GM21619 (cell line): ENCODE data around the gene CARTPT.

Source experiments
- ATAC-seq: cut with Tn5 transposase; IDR thresholded peaks from one replicate; pipeline ENCODE4 v1.9.1; 2021; ENCODE audit not compliant: unreplicated experiment

CARTPT gene

DNA sequence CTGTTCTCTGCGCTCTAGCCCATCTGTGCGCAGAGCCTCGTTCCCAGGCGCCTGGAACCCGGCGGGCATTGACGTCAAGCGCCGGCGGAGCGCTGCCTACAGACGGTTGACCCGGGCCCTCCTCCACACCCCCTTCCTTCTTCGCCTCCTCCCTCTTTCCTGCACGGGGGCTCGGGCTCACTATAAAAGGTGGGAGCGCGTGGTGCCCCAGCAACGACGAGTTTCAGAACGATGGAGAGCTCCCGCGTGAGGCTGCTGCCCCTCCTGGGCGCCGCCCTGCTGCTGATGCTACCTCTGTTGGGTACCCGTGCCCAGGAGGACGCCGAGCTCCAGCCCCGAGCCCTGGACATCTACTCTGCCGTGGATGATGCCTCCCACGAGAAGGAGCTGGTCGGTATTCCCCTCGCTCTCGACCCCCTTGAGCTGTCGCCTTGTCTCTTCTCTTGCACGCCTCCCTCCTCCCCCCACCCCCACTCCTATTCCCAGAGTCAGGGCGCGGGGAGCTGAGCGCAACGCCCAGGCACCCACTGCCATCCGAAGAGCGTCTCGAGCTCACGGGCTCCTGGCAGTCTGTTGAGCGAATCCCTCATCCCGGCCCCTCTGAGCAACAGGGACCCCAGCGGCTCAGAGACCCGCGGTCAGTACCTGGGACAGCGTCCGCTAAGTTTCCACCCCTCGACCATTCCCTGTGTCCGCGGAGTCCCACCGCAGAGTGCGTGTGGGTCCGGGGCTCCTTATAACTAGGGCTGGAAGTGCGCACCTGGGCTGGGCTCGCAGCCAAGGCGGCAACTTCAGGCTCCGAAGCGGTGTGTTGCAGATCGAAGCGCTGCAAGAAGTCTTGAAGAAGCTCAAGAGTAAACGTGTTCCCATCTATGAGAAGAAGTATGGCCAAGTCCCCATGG, at the start of gene CARTPT:
Gene CARTPT, plus strand, starts transcription at position 213 of the 902 bp plus-strand sequence. Its CDS starts 19 bp downstream, at position 232.
- ATAC-seq = no peak

DNA sequence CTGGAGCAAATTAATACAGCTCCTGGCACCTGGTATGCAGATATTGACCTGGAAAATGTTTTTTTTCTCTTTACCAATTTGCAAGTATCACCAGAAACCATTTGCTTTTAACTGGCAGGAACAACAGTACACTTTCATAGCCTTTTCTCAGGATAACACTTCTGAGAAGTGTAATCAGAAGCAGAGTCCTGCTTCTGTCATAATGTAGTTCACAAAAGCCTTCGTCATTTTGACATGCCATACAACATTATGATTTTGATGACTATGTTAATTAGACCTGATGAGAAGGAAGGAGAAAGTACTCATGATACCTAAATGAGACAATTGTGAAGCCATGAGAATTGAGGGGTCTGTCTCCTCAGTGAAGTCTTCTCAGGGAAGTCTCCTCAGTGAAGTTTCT, 41.1 kb upstream of the CARTPT start:
- no peak for ATAC-seq

DNA sequence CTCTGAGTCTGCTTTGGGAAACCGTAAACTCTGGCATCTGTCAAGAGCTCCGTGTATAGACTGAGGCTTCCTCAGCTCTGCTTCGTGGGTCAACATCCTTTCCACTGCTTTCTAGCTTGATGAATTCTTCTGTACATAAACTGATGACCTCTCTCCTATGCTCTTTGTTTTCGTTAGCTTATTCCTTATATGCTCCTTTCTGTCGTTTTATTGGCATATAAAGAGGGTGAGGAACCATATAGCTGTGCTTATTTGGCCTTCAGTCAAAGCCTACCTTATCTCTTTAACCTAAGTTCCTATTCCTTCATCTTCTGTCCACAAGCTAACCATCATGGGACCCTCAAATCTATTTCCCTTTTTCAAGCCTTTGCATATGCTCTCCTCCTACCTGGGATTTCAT, 39.4 kb upstream of the CARTPT start:
- ATAC-seq = no peak

DNA sequence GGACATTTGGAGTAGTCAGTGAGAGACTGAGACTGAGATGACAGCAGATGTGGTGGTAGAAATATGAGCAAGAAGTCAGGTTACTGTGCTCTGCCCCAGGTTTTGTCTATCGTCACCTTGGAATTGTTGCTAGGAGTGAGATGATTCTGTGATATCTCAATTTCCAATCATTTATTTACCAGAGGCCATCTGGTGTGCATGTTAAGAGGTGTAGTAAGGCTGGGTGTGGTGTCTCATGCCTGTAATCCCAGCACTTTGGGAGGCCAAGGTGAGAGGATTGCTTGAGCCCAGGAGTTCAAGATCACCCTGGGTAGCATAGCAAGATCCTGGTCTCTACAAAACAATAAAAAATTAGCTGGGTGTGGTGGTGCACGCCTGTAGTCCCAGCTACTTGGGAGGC, 38.6 kb upstream of the CARTPT start:
- ATAC-seq = no peak

DNA sequence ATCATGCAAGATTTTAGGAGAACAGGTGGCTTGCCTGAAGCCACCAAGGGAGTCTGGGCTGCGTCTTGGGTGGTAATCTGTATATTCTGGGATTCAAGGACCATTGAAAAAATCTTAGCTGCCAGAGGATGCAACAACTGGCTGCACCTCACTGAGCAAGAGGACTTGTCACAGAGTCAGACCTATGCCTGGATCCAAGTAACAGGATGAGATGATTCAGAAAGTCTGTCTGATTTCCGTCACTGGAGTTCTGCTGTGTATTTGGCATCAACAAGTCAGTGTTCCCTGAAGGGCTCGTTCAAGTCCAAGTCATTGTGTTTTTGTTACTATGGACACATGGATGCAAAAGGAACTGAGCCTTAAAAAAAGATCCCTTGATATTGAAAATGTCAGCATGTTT, 37.8 kb upstream of the CARTPT start:
- no peak for ATAC-seq

DNA sequence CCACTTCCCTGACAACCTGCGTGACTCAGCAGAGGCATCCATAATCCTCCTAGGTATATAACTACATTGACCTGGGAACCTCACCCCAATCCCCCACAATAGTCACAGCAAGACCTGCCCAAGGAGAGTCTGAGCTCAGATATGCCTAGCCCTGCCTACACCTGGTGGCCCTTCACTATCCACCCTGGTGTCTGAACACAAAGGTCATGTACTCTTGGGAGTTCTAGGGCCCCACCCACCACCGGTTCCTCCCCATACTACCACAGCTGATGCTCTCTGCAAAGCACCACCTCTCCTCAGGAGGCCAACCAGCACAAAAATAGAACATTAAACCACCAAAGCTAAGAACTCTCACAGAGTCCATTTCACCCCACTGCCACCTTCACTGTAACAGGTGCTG, 34.8 kb upstream of the CARTPT start:
- no peak for ATAC-seq

DNA sequence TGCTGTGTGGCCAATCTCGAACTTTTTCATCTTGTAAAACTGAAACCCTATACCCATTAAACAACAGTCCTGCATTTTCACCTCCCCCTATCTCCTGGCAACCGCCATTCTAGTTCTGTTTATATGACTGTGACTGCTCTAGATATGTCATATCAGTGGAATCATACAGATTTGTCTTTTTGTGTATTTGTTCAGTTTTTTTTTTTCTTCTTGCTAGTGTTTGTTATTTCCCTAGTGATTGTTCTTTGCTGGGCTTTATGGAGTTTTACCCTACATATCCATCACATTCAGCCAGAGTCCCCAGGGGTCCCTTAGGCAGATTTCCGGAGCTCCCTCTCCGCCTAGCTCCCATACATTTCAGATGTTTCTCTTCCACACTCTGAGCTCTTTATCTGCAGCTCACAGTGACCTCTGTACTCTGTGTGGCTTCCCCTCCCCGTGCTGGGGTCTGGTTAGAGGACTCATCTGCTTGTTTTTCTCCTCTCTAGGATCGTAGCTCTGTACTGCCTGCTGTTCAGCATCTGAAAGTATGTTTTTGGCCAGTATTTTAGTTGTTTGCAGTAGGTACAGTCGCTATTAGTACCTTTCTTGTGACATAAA, 25.1 kb upstream of the CARTPT start:
- ATAC-seq = no peak

DNA sequence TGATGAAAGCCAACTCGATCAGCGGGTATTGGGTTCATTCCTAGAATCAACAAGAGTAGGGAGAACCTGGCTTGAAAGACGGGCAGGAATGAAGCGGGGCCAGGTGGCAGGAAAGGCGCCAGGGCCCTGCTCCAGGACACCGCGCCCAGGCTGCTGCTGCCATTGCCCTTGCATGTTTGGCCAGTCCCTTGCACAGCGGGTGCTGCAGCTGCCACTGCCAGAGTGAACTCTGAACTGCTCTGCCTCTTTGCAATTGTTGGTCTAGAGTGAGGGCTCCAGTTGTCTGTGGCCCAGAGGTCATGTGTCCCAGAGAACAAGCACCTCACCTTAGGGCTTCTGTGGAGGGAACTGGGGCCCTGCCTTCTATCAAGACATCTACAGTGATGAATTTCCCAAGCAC, 24.0 kb upstream of the CARTPT start:
- ATAC-seq = no peak

DNA sequence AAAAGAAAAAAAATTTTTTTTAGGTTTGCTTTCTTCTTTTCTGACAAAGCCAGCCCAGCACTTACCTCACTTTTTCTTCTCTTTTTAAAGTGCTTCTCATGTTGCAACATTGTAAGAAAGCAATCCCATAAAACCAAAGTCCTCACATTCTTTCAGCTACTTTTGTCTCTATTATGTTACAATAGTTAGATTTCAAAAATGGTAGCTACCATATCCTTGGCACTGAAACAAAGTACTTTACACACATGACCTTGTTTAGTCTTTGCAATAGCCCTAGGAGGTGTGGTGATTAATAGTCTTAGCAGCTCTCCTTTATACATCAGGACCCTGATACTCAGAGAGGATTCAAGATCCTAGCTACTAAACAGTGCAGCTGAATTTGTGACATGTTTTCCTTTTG, 23.5 kb upstream of the CARTPT start:
- ATAC-seq = no peak

DNA sequence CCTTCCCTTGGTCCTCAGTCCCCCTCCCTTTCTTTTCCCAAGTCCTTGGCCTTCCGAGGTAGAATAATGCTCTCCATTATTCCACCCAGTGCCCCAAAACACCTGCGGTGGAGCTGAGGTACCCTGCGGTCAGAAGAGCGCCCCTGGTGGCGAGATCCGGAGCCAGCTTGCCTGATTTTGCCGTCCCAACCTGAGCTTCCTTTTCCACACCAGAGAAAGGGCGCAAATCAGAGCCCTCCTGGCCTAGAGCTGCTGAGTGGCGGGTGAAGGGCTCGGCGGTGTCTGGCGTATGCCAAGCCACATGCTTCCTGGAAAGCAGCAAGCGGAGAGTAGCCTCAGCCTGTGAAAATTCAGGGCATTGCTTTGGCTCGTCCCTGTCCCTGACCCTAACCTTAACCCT, 21.1 kb upstream of the CARTPT start:
- no peak for ATAC-seq

DNA sequence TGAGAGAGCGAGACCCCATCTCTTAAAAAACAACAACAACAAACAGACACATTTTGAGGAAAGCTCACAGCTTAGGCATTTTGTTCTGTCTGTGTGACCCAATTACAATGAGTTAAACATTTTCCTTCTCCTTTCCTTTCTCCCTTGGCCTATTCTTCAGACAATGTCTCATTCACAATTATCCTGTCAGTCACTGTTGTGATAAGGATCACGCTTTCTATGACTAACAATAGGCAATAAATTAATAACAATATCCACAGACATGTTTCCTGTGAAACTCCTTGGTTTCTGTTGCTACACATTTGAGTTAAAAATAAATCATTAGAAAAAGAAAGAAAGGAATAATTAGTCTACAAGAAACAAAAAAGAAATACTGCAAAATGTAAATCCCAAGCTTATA, 19.8 kb upstream of the CARTPT start:
- ATAC-seq = no peak

DNA sequence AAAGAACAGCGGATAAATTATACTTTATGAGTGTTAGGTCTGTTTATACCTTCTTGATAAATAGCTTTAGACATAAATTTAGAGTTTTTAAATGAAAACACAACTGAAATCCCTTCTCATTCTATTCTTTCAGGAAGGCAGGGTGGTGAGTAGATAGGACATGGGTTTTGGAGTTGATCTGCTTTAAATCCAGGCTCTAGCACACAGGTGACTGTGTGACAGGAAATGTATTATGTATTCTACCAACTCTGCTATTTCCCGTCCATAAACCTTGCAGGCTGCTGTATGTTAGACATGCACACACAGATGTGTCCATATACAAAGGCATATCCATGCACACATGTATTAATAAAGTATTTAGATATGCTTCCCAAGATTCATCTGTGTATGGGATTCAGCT, 19.3 kb upstream of the CARTPT start:
- no peak for ATAC-seq

DNA sequence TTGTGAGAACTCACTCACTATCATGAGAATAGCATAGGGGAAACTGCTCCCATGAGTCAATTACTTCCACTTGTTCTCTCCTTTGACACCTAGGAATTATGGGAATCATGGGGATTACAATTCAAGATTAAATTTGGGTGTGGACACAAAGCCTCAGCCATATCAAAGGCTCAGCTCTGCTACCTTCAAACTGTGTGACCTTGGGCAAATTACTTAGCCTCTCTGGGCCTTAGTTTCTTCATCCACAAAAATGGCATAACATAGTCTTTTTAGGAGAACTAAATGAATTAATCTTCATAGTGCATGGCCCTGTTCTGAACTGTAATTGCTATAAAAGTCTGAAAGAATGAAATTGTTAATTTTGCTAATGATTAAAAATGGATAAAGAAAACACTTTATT, 18.3 kb upstream of the CARTPT start:
- ATAC-seq = no peak

DNA sequence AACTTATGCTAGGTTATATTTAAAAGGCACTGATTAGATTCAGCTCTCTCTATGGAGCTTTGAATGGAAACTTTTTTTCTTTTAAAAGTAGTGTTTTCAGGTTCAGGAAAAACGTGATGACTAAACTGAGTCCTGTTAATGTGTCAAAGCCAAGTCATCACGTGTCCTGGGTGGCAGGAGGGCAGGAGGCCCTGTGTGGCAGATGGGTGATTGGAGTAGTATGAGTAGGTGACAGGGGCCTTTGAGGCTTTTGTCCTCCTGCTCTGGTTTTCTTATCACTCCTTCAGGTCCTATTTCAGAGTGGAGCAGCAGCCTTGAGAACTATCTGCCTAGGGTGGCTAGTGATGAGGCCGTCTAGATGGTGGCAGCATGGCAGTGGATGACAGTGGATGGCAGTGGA, 17.7 kb upstream of the CARTPT start:
- no peak for ATAC-seq

DNA sequence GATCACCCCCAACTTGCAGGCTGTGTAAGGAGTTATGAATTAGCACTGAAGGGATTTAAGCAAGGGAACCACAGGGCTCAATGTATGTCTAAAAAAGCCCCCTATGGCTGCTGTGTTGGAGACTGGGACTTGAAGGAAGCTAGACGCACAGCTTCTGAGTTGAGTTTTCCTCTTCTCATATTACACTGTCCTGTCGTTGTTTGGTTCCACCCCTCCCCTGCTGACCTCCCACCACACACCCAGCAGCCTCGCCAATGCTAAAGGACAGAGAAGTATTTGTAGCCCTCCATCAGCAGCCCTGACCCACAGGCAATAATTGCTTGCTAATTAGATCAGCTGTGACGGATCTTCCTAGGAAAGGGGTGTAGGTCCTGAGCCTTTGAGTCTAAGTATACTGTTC, 15.1 kb upstream of the CARTPT start:
- no peak for ATAC-seq

DNA sequence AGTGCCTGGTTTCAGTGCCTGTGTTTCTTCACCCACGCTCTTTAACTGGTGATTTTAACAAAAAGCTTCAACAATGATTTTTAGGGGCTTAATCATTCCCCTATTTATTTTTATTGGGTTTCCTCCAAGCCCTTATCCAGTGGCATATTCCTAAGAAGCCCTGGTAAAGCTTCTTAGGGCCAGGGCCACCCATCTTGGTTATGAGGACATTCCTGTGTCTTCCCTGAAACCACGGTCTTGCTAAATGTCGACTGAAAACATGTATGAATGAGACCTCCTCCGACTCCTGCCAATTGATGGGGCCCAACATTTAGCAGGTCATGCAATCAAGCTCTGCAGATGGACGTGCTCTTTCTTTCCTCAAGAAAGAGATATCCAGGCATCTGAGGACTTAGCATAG, 13.7 kb upstream of the CARTPT start:
- no peak for ATAC-seq

DNA sequence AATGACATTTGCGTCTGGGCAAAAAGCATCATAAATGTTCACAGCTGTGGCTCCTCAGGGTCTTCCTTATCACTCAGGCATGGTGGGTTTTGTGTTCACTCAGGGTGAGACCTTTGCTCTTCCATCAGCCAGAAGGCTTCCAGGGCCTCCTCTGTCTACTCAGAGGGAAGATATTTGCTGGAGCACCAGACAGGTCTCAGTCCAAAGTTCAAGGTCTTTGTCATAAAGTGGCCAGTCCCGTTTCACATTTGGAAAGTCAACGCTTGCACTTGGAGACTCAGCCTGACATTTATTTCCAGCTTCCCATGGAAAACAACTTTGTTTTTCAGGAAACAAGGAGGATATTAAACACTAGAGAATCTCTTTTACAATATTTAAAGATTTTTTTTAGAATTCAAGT, 12.2 kb upstream of the CARTPT start:
- no peak for ATAC-seq

DNA sequence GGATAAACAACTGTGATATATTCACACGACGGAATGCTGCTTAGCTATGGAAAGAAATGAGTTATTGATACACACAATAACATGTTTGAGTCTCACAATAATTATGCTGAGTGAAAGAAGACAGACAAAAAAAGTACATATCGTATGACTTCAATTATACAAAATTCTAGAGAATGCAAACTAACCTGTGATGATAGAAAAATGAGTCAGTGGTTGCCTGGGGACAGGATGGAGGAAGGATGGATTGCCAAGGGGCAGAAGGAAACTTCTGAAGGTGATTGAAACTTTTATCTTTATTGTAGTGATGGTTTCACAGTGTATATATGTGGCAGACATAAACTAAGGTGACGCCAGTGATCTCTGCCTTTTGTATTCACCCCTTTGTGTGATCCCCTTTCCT, 7.5 kb upstream of the CARTPT start:
- no peak for ATAC-seq

DNA sequence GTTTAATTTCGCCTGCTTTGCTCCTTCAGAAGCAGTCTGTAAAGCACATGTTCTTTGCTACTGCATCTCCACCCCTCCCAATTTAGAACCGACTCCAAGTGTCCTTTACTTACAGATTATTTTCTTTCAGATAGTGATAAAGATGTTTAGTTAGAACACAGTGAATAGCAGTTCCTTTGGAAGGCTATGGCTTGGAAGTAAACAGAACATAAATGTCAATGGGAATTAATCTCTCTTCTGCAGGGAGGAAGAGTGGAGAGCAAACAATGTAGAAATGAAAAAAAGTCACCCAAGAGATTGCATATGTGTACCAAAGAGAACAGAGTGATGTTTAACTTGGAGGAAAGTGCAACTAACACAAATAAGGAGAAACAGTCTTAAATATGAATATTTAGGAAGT, 4.2 kb upstream of the CARTPT start:
- no peak for ATAC-seq

DNA sequence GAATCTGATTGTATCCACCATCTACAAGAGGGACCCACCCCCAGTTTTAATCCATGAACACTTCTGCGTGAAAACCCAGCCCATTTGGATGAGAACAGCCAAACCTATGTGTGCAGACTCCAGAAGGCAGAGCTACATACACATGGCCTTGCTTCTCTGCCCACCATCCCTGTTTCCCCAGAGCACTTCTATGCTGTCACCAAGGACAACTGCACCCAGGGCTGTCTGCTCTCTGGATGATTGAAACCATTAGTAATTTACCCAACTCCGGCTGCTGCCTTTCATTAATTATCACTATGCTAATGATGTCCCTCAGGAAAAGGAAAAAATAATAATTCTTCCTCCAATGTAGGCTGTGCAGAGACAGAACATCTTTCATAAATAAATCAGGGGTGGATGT, 8.9 kb downstream of the CARTPT start:
- ATAC-seq = no peak

DNA sequence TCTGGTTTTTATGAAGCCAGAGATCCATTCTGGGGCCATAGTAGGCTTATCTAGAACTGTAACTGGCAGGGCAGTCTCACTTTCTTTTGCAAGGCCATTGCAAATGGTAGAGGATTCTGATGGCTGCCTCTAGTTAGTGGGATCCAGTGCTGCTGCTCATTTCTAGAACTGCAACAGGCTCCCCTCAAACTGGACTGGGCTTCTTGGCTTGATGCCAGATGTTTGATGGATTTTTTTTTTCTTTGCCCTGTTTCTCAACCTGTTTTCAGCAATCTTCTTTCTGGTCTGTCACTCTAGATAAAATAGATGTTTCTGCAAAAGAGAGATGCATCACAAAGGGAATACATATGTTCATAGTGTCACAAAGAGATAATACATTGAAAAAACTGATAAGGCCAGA, 11.9 kb downstream of the CARTPT start:
- no peak for ATAC-seq

DNA sequence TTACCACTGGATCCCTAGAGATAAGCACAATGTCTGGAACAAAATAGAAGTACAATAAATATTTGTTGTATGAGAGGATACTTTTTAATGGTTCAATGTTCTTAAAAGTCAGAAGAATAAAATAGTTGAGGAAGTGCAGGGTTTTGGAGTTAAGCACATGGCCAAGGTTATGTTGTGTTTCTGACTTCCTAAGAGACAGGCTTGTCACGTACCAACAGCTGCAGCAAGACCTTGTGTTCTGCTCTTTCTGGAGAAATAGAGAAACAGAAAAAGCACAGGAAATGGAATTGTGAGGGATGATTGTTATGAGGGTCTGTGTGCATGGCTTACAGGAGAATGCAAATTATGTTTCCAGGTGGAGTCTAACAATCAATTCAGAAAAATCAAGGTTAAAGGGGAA, 12.9 kb downstream of the CARTPT start:
- no peak for ATAC-seq

DNA sequence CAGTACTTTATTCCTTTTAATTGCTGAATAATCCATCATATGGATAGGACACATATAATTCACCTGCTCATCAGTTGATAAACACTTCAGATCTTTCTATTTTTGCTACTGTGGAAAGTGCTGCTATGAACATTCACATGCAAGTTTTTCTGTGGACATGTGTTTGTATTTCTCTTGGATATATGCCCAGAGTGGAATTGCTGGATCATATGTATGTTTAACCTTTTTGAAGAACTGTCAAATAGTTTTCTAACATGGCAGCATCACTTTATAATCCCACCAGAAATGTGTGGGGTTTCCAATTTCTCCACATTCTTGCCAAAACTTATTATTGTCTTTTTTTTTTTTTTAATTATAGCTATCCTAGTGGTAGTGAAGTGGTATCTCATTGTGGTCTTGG, 15.1 kb downstream of the CARTPT start:
- no peak for ATAC-seq
